HG03571 (cell line): ENCODE data around the gene GABARAPL2.
"Not testable (repeated sequence)": the region's sequence is repeated elsewhere in the genome, so short reads cannot be mapped to it uniquely, and the experiment has no call there.

ENCODE experiments used
- ATAC-seq: cut with Tn5 transposase; IDR thresholded peaks from one replicate; pipeline ENCODE4 v1.9.1; 2021; ENCODE audit not compliant: unreplicated experiment

GABARAPL2 gene

DNA sequence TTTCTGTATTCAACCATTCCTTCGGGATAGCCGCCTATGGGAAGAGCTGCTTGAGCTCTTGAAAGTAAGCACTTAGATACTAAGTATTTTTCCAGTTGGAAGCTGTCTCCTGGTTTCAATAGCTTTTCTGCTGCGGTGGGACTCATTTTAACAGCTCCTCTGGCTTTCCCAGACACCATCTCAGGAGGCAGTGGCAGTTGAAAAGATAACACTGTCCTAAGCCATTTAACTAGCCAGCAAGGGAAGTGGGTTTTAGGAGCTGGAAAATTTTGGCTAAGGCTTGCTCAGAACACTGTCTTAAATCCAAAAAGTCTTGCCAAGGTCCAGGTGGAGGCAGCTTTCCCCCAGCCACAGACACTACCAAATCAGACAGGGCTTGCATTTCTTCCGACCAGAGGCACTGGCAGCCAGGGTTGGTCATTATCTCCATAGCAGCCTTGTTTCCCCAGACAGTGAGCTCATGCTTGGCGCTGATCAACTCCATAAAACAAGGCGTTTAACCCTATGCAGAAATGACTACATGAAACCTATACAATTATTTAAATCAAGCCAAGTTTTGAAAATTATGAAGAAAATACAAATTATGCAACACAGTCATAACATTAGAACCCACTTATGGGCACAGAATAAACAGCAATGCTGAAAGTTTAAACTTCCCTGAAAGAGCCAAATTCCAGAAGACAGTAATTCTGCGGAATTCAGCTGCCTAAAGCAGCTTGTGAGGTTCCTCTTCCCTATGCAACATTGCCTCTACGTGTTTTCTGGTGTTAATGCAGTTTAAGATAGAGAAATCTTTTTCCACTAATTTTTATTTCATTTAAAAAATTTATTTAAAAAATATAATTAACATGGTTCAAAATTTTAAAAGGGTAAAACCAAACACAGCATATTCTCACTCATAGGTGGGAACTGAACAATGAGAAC, 25.0 kb downstream of the GABARAPL2 start:
- ATAC-seq = no peak

DNA sequence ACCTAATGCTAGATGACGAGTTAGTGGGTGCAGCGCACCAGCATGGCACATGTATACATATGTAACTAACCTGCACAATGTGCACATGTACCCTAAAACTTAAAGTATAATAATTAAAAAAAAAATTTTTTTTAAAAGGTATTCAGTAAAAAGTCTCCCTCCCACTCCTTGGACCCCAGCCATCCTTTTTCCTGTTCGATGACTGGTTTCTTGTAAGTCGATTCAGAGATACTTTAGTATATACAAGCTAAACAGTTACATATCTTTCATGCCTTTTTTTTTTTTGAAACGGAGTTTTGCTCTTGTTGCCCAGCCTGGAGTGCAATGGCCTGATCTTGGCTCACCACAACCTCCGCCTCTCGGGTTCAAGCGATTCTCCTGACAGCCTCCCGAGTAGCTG, 25.7 kb downstream of the GABARAPL2 start:
- ATAC-seq = not testable (repeated sequence)

DNA sequence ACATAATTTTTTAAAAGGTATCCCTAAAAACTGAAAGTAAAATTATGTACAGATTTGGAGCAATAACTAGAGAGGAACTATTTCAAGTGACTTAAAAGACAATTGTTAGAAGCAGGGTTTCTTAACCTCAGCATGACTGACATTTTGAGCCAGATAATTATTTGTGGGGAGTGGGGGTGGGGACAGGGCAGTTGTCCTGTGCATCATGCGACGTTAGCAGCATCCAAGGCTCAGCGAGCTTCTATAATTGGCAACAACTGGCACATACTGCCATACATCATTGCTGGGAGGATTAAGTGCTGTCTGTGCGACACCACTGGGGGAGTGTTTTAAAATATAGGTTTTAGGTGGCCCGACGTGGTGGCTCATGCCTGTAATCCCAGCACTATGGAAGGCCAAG, 27.1 kb downstream of the GABARAPL2 start:
- no peak for ATAC-seq

DNA sequence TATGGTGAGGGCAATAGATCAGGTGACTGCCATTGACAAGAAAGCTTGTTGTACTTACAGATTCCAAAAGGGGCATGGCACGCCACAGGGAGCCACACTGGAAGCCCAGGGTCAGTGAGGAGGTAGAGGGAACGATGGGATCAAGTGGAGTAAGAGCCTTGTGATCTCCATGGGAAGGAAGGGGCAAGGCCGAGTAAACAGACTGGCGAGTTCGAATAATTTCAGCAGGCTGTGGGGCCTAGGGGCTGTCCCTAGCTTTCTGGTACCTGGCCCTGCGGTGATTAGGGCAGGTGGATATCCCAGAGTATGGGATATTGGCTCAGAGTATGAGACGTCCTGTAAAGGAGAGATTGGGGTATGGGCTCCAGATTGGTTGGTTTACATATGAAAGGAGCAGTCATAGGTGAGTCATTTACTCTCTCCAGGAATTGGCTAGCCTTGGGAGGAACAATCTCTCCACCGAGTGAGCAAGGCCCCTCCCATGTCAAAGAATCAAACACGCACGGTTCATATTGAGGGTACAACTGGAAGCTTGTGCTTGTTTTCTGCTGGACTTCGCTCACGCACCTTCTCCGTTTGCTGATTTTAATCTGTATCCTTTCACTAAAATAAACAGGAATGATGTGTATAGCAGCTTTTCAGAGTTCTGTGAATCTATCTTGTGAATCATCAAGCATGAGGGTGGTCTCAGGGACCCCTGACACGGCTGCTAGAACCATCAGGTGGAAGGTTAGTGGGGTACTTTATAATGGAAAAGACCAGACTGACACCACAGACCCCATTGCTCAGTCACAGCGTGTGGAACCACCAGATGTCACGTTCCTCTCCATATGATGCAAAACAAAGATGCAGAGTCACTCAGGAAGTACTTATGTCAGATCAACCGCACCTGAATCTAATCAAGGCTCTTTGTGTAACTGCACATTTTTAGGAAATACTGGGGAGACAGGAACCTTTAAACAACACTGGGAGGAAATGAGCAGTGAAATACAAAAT, 27.9 kb downstream of the GABARAPL2 start:
- no peak for ATAC-seq

DNA sequence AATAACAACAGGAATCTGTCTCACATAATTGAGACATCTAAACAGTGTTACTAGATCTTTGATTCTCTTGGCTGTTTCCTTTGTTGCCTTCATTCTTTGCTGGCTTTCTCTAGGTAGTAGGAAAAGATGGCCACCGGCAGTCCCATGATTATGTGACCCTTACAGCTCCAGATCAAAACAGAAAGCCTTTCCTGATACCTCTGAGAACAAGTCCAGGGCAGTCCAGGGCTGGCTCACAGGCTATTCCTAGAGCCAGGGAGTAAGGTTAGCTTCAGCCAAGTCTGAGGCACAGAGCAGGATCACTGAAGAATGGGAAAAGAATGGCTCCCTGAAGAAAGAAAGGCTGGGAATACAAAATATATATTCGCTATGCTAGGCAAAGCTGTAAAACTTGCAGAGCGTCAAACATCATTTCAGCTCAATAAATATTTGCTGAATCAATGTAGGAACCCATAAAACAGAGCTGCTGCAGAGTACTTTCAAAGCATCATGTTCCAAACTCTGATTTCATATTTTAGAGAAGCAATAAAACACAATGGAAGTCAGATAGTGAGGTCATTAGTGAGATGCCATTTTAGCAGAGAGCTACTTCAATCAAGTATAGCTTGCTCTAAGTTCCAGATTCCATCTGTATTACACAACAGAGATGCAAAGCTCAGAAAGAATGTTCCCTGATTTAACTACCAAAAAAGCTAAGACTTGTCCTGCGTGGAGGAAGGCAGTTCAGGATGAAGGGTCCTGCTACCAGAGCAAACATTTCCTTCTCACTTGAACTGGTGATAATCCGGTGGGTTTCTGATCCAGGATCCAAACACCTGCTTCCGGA, 33.5 kb downstream of the GABARAPL2 start:
- no peak for ATAC-seq

DNA sequence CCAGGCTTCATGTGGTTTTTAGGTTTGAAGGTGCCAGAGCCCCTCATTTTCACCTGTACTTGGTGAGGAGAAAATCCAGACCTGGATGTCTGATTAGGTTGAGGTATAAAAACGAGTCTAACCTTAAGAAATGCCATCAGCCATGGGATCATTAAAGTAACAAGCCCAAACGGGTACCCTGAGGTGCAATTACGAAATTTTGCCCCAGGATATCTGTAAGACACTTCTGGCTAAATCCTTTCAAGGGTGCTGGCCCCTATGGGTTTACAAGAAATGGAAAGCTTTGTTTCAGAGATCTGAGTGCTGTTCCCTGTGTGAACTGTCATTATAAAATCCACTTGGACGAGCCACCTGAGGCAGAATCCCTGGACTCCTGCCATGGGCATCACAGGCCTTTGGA, 37.1 kb downstream of the GABARAPL2 start:
- no peak for ATAC-seq

DNA sequence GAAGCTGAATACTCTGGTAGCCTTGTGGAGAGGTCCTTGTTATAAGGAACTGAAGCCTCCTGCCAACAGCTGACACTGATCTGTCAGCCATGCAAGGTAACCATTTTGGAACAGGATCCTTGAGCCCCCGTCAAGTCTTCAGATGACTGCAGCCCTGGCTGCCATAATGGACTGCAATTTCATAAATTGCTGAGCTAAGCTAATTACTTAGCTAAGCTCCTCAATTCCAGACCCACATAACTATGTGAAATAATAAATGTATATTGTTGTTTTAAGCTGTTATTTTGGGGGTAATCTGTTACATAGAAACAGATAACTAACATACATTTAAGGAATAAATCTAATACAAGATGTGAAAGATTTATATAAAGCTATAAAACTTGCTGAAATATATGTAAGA, 40.3 kb downstream of the GABARAPL2 start:
- no peak for ATAC-seq

DNA sequence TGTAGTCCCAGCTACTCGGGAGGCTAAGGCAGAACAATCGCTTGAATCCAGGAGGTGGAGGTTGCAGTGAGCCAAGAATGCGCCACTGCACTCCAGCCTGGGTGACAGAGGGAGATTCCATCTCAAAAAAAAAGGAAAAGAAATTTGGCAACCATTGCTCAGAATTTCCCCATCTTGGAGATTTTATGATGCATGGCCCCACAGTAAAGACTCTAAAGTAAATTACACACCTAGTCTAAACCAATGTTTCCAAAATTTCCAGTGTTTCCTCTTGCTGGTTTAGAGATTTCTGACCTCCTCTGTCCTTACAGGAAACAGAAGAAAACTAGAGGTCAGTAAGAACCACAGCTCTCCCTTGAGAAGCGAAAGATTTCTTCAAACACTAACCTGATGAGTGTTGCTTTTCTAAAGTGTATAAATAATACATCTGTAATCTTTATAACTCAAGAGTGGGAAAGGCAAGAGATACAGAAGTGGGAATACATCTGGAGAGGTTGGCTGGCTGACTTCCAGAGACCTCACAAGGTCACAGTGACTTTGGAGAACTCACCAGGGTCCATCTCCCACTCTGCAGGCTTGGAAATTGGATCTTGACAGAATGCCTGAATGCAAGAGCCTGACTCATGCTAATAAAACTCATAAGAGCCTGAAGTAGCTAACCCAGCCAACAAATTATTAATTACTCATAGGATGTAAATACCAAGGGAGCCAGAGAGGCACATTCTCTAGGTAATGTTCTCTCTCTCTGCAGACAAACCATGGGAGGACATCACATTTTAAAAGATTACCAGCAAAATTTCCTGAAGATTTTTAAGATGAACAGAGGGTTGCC, 48.1 kb downstream of the GABARAPL2 start:
- no peak for ATAC-seq

DNA sequence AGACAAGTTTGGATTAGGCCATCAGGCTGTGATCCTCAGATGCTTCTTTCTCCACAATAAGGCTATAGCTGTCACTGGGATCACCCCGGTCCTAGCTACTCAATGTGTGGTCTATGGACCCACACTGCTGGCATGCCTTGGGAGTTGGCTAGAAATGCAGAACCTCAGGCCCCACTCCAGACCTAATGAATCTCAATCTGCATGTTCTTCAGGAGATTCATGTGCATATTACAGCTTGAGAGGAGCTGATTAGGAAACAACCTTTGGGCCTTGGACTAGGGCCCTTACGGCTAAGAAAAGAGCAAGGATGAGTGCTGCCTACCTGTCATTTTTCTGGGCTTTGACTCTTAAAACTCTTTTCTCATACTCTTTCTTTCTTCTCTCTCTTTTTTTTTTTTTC, 49.4 kb downstream of the GABARAPL2 start:
- ATAC-seq = no peak

DNA sequence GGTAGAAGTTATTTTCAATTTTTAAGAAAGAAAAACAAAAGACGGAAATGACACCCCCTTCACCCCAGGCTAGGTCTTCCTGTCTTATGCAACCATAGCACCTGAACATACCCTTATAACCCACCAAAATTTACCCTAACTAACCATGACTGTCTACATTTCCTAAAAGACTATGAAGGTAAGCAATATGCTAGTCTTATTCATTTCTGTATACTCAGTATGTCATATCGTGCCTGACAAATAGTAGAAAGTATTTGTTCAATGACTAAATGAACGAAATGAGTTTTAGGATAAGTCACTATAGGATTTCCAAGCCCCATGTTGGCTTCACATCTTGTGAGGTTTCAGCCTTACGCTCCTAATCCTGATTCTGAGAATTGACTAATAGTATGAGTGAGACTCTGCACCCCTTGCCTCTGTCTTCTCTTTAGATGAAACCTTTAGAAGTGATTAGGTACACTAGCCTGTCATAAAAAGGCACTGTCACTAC, 50.4 kb downstream of the GABARAPL2 start:
- ATAC-seq = no peak

DNA sequence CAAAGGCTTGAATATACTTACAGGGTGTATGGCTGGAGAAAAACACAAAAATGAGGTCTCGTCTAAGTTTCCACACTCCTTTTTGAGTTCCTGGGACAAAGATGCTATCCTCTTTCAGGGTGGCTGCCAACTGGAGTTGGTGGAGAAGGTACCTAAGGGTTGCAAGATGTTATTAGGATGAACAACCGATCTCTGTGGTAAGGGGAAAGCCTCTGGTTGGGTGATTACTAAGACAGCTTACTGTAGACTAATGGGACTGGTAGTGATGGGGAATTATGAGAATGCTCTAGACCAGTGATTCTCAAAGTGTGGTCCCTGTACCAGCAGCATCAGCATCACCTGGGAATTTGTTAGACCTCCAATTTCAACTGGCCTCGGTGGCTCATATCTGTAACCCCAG, 50.9 kb downstream of the GABARAPL2 start:
- ATAC-seq = no peak

DNA sequence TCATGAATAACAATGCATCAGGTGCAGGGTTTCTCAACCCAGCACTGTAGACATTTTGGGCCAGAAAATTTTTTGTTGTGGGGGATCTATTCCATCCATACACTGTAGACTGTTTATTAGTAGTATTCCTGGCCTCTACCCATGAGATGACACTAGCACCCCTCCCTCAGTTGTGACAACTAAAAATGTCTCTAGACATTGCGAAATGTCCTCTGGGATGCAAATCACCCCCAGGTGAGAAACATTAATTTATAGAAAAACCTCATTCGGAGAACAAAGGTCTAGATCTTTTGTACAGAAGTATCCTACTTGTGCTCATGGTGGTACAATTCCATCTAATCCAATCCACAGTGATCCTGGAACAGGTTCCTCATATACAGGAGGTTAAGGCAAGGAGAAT, 52.6 kb downstream of the GABARAPL2 start:
- ATAC-seq = no peak

DNA sequence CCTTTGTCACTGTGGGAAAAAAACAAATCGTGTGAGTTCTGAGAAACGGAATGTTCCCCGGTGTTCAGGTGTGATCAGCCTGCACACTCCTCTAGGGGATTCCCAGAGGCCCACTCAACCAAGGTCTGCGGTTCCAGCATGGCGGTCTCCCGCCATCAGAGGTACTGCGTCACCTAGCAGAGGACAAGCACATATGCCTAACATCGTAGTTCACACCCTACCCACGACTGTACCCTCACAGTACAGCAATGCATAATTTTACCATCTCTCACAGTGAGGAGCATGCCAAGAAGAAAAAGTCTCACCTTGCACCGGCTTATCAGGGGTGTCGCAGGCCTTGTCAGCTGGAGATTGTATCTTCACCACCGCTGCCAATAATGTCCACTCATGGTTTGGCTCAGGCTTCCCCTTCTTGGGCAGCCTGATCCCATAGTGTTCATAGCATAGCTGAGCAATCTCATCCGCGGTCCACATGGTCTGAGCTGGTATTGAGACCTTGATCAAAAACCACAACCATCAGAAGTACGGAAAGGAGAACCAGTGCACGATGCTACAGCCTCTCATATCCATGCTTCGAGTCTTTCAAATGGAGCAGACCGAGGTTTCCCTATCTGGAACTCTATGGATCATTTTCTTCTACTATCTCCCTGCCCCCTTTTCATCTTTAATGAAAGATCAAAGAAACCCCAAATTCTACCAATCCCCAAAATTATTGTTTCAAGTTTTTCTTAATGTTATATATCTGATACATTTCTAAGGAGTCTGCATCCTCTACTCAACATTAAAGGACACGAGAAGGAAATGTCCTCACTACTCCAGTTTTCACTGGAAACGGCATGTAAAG, 54.4 kb downstream of the GABARAPL2 start:
- no peak for ATAC-seq

DNA sequence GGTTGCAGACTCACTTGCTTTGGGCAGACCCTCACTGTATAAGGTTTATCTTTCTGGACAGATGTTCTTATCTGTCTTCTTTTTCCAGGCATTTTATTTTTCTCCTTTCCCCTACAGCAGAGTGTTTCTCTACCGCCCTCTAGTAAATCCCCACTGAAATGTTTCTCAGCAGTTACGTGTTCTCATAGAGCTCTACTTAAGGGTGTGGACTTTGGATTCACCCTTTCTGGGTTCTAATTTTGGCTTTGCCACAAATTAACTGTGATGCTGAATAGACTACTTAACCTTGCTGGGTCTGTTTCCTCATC, 54.9 kb downstream of the GABARAPL2 start:
- ATAC-seq = no peak

DNA sequence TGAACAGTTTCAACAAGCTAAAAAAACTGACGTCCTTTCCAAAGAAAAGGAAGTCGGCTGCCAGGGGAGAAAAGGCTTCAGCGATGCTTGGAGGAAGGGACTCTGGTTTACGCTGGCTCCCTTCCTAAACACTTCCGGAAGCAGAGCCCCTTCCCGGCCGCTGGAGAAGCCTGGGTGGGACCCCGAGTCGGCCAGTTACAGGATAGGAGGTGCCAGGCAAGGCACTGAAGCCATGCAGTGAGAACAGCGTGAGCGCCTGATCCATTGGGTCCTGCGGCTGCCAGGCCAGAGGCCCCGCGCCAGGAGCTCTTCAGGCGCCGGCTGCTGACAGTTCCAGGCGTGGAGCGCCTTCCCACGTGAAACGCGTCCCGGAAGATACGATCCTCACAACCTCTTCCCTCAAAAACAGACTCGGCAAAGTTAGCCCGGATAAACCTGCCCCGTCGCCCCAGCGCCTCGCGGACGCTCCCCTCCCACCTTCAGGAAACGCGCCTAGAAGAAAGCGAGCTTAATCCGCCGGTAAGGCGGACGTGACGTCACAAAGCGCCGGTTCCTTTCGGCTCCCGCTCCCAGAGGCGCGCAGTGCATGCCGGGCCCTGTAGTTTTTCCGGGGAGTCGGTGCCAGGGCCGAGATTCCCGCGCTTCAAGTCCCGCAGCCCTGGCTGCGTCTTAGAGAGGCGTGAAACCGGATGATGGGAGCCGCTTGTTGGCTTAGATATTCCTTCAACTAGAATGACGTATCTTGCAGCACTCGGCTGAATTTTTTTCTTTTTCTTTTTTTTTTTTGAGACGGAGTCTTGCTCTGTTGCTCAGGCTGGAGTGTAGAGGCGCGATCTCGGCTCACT, 56.8 kb downstream of the GABARAPL2 start, which contains the start of gene ADAT1:
Gene ADAT1, minus strand, starts transcription at position 521 of the 845 bp plus-strand sequence. CDS start 2,482 bp downstream, outside the sequence.
- peak; percentile 87 for ATAC-seq

DNA sequence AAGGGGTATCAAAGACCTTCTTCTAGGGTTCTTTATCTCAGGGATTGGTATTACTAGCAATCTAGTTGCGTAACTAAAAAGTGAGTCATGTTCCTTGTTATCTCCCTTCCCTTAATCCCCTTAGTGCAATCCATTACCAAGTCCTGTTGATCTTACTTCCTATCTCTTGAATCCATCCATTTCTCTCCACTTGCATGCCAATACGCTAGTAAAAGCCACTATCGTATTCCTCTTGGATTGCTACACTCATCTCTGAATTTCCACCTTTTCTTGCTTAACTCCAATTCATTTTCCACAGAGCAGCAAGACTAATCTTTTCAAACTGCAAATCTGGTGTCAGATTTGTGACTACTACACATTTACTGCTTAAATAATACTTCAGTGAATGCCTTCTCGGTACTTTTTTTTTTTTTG, 58.7 kb downstream of the GABARAPL2 start:
- ATAC-seq = no peak

DNA sequence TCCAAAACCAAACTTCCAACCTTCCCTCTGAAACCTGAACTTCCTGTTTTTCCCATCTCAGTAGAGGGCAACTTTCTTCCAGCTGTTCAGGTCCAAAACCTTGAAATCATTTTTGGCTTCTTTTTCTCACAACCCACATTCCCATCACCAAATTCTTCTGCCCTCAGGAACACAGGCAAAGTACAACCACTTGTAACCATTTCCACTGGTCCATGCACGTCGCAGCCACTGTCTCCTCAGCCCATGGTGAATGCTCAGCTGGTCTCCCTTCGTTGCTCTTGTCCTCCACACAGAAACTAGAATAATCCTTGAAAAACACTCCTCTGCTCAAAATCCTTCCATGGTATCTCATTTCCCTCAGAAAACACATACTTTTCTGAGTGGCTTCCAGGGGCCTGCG, 60.6 kb downstream of the GABARAPL2 start:
- ATAC-seq = no peak
